Naive thymus-derived CD4-positive, alpha-beta T cell (primary cell): Measurements from ENCODE around the gene HDAC8. TPM values are rescaled to one million over a fixed set of nuclear protein-coding genes. Genes with fewer than 3 reads are reported as not detected.

Experiments
- ATAC-seq: fragments of 150-1000 bp; cut with Tn5 transposase; 2 replicates; pipeline ENCODE4 v1.10.0; 2021; ENCODE audit warnings: mild to moderate bottlenecking, moderate library complexity
- CTCF ChIA-PET: fragments of 350-600 bp; sonication (Branson Sonifier 250); formaldehyde crosslinking; loops from one replicate; lab custom pipeline; 2021; ENCODE audit warnings: antibody characterized with exemption; lab: Charles Lee
- POLR2A ChIA-PET: fragments of 350-600 bp; sonication (Branson Sonifier 250); formaldehyde crosslinking; loops from one replicate; lab custom pipeline; 2021; ENCODE audit warnings: antibody characterized with exemption, inconsistent platforms; lab: Charles Lee
- DNase-seq, 9 donors: peaks; one replicate each; pipeline versions ENCODE4 v3.0.0 to v3.0.0-alpha.2; 2020 to 2022; ENCODE audit warnings: mixed read lengths in 1 of 9
- H3K27ac ChIP-seq: one replicate; pipeline ENCODE4 v1.7.0; 2013; ENCODE audit warnings: mild to moderate bottlenecking, low read depth, low read length, moderate library complexity
- H3K27me3 ChIP-seq, 2 donors: one replicate each; pipeline ENCODE4 v1.7.0; 2013; ENCODE audit warnings: low read length in 2 of 2, mild to moderate bottlenecking in 2 of 2, moderate library complexity in 2 of 2; ENCODE audit not compliant: control insufficient read depth in 2 of 2, insufficient read depth in 2 of 2
- H3K36me3 ChIP-seq, 3 experiments: 1 replicate in 2 of 3; 2 replicates in 1 of 3; pipeline ENCODE4 v1.7.0; 2013; ENCODE audit warnings: low read length in 3 of 3, mild to moderate bottlenecking in 3 of 3, moderate library complexity in 1 of 3; ENCODE audit not compliant: insufficient read depth in 3 of 3, control insufficient read depth in 2 of 3
- H3K4me1 ChIP-seq, 2 donors: one replicate each; pipeline ENCODE4 v1.7.0; 2013; ENCODE audit warnings: low read length in 2 of 2, mild to moderate bottlenecking in 2 of 2, moderate library complexity in 1 of 2; ENCODE audit not compliant: control insufficient read depth in 2 of 2, insufficient read depth in 2 of 2
- H3K4me3 ChIP-seq: 2 replicates; pipeline ENCODE4 v1.7.0; 2013; ENCODE audit warnings: mild to moderate bottlenecking, low read length
- H3K9me3 ChIP-seq, 3 experiments: 1 replicate in 2 of 3; 2 replicates in 1 of 3; pipeline ENCODE4 v1.7.0; 2013; ENCODE audit warnings: low read length in 3 of 3; ENCODE audit not compliant: control insufficient read depth in 2 of 3
- H3K27ac Mint-ChIP-seq, 9 donors: one replicate each; pipeline ENCODE4 v1.8.0; 2020 to 2022; ENCODE audit warnings: mixed read lengths in 9 of 9, mild to moderate bottlenecking in 8 of 9, moderate library complexity in 5 of 9, inconsistent platforms in 2 of 9
- H3K27me3 Mint-ChIP-seq, 5 donors: one replicate each; pipeline ENCODE4 v1.8.0; 2021 to 2022; ENCODE audit warnings: mixed read lengths in 5 of 5, mild to moderate bottlenecking in 1 of 5
- H3K36me3 Mint-ChIP-seq, 5 donors: one replicate each; pipeline ENCODE4 v1.8.0; 2020 to 2022; ENCODE audit warnings: mixed read lengths in 5 of 5, mild to moderate bottlenecking in 3 of 5, inconsistent platforms in 1 of 5
- H3K4me1 Mint-ChIP-seq, 7 donors: one replicate each; pipeline ENCODE4 v1.8.0; 2020 to 2022; ENCODE audit warnings: mixed read lengths in 7 of 7, mild to moderate bottlenecking in 3 of 7, inconsistent platforms in 1 of 7
- H3K4me3 Mint-ChIP-seq, 10 donors: one replicate each; pipeline ENCODE4 v1.8.0; 2020 to 2022; ENCODE audit warnings: mild to moderate bottlenecking in 10 of 10, mixed read lengths in 10 of 10, moderate library complexity in 6 of 10, inconsistent platforms in 2 of 10
- H3K9me3 Mint-ChIP-seq, 11 donors: one replicate each; pipeline ENCODE4 v1.8.0; 2020 to 2022; ENCODE audit warnings: mixed read lengths in 11 of 11, mild to moderate bottlenecking in 4 of 11, inconsistent platforms in 1 of 11, moderate library complexity in 1 of 11
- intact Hi-C, 2 donors: fragments of 100-400 bp; cut with micrococcal nuclease; formaldehyde crosslinking; loops; one replicate each; pipeline ENCODE4 v1.15.1; 2023
- polyA plus RNA-seq, 2 donors: library from polyadenylated mRNA; unstranded; fragments of 300-500 nt; fragmentation: Illumina TruSeq; gene quantifications; one replicate each; pipeline ENCODE4 v1.2.3, GENCODE V29; 2021
- total RNA-seq, 6 experiments: library from RNA in 5 of 6; stranded (reverse) in 5 of 6; gene quantifications; 1 replicate in 5 of 6; 2 replicates in 1 of 6; pipeline ENCODE4 v1.2.3 and lab custom pipeline; 2021 to 2026

HDAC8 gene
- total and polyA plus RNA-seq, 7 experiments from 2014 or later: 11.9 to 30.6 (median 14.8) TPM

DNA sequence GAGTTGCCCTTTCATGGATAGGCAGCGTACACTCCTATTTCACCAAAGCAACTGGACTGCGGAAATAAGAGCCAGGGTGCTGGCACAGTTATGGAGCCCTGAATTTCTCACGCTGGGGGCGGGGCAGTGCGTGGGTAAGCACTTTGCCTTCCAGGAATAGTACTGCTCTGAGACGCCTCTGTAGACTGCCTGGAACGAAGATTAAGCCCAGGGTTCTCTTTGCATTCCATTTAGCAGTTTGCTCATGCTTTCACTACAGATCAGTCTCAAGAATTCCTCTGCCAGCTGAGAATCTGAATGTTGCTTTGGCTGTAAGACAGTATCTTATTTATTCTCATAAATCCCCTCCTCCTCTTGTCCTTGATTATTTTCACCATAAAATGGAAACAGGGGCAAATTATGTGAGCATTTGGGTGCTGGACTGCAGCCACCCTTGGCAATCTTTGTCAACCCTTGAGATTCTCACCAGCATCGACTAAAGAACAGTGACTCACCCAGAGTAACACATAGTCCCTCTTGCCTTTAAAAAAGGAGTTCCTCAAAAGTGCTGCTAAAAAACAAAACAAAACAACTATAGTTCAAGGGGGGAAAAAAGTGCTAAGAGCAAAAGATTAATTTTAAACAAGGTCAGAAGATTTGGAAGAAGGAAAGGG, 178.0 kb downstream of the HDAC8 start:
- no peak overlapping the region for H3K4me3 Mint-ChIP-seq
- H3K9me3 Mint-ChIP-seq: peaks cover 0 to 1% (median 0%) of the 10 kb centered on the region in 11 donors
- no peak for ATAC-seq

DNA sequence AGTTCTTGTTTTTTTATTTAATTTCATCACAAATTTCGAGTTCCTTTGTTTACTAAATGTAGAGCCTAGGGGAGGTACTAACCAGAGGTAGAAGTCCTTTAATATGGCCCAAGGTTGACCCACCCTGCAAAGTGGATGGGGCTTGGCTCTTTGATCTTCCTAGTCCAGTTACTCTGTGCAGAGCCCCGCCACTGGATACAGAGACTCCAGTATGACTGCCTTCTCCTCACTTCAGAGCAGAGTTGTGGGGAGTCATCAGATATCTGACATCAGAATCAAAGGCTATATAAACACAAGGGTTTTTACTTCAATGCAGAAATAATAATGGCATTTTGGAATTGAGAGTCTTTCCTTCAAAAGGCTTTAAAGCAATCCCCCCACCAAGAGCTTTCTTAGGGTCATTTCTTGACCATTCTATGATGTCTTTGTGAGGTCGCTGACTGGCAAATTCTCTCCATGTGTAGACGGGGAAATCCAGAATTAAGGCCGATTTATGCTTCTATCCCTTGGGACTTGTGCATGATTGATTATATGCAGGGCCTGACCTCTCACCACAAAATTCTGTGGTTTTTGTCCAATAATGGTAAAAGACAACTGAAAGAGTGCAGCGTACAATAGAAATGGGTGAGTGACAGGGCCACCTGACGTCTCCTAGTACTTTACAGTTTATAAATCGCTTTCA, 178.7 kb downstream of the HDAC8 start:
- no peak overlapping the region for H3K27ac ChIP-seq
- no peaks in the 10 kb centered on the region for H3K9me3 Mint-ChIP-seq
- no peaks in the 10 kb centered on the region for H3K27me3 ChIP-seq
- no peaks in the 10 kb centered on the region for H3K27me3 Mint-ChIP-seq
- intact Hi-C loops: no loop called here
- ATAC-seq: no peak
- H3K36me3 ChIP-seq: no peaks in the 10 kb centered on the region
- no peak for DNase-seq
- H3K4me3 ChIP-seq: no peak overlapping the region
- no peak overlapping the region for H3K27ac Mint-ChIP-seq
- CTCF ChIA-PET: no interaction called here
- no peak overlapping the region for H3K4me3 Mint-ChIP-seq
- H3K4me1 ChIP-seq: no peaks in the 10 kb centered on the region
- POLR2A ChIA-PET: no interaction called here
- H3K36me3 Mint-ChIP-seq: peaks cover 0 to 3% (median 0%) of the 10 kb centered on the region in 5 donors
- peaks cover 0 to 1% (median 0%) of the 10 kb centered on the region in 7 donors for H3K4me1 Mint-ChIP-seq
- H3K9me3 ChIP-seq: no peaks in the 10 kb centered on the region

More for the DNA sequence above, 178.0 kb downstream of the HDAC8 start:
- no peak overlapping the region for H3K27ac Mint-ChIP-seq
- H3K27me3 Mint-ChIP-seq: no peaks in the 10 kb centered on the region
- Histone ChIP-seq H3K27ac (no peak overlapping the region), H3K4me1 (no peaks in the 10 kb centered on the region), H3K4me3 (no peak overlapping the region), H3K27me3 (no peaks in the 10 kb centered on the region), H3K36me3 (no peaks in the 10 kb centered on the region), H3K9me3 (no peaks in the 10 kb centered on the region)
- ChIA-PET CTCF (no interaction called here), POLR2A (no interaction called here)
- DNase-seq: no peak
- peaks cover 0 to 1% (median 0%) of the 10 kb centered on the region in 7 donors for H3K4me1 Mint-ChIP-seq
- intact Hi-C loops: no loop called here
- peaks cover 0 to 3% (median 0%) of the 10 kb centered on the region in 5 donors for H3K36me3 Mint-ChIP-seq

DNA sequence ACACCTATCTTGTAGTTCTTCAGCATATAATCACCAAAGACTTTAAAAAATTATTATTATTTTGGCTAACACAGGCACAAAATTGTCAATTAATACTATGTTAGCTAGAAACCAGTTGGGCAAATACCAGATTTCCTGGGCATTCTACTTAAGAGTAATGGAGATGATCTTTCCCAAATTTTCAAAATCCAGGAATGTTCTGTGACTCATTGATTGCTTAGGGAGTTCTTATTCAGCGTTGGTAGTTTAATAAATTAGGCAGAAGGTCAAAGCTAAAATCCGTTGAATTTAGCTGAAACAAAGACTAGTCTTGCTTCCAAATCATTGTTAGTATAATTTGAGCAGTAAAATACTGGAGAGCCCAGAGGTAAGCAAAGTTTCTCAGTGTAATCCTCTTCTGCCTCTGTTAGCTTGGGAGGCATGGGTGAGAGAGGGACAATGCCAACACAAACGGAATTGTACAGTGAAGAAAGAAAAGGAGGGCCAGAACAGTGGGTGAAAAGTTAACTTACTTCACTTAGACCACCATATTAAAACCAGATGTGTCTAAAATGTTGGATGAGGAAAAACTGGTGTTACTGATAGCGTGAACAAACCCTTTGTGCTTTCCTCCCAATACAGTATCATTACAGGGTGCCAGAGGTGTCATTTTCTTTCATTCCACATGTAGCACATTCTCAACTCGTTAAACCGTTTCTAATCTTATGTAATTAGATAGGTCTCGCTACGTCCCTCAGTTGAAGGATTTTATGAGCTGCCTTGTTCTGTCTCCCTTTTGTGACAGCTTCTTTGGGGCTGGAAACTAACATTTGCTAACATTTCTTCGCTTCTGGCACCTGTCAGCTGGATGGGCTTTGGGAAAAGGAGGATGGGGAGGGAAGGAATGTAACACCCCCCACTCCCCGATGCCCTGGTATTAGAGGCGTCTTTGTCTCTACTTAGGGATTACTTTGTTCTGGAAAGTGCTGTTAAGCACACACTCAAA, 179.5 kb downstream of the HDAC8 start:
- Histone ChIP-seq H3K27ac (no peak overlapping the region), H3K4me3 (no peak overlapping the region), H3K36me3 (no peaks in the 10 kb centered on the region), H3K27me3 (no peaks in the 10 kb centered on the region), H3K9me3 (no peaks in the 10 kb centered on the region), H3K4me1 (no peaks in the 10 kb centered on the region)
- no peaks in the 10 kb centered on the region for H3K27me3 Mint-ChIP-seq
- DNase-seq (no peak), ATAC-seq (no peak)
- ChIA-PET POLR2A (no interaction called here), CTCF (no interaction called here)
- no peaks in the 10 kb centered on the region for H3K9me3 Mint-ChIP-seq
- H3K4me1 Mint-ChIP-seq: peaks cover 0 to 1% (median 0%) of the 10 kb centered on the region in 7 donors
- no peak overlapping the region for H3K27ac Mint-ChIP-seq
- no peak overlapping the region for H3K4me3 Mint-ChIP-seq
- peaks cover 0 to 3% (median 0%) of the 10 kb centered on the region in 5 donors for H3K36me3 Mint-ChIP-seq
- intact Hi-C loops: no loop called here

DNA sequence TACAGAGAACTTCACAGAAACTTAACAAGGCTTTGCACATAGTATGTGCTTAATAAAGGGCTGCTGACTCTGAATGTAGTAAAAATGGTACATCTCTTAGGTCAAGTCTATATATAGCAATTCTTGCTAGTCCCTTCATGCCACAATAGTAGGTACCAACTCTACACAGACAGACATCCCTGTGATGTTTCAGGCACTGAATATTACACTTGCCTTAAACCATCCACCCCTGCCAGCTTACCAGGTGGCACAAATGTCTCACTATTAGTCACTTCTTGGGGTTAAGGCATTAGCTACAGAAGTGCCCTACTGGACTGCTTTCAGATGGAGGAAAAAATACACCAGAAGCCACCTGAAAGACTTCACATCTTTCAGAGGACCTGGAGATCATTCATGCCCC, 180.6 kb downstream of the HDAC8 start:
- no peaks in the 10 kb centered on the region for H3K9me3 ChIP-seq
- CTCF ChIA-PET: no interaction called here
- Mint-ChIP-seq H3K9me3 (no peaks in the 10 kb centered on the region), H3K4me3 (no peak overlapping the region), H3K36me3 (peaks cover 0 to 9% (median 0%) of the 10 kb centered on the region in 5 donors), H3K27me3 (no peaks in the 10 kb centered on the region), H3K4me1 (peaks cover 0 to 1% (median 0%) of the 10 kb centered on the region in 7 donors), H3K27ac (no peak overlapping the region)
- no peaks in the 10 kb centered on the region for H3K27me3 ChIP-seq
- ATAC-seq (no peak), DNase-seq (no peak)
- H3K36me3 ChIP-seq: no peaks in the 10 kb centered on the region
- H3K4me1 ChIP-seq: no peaks in the 10 kb centered on the region
- intact Hi-C loops: no loop called here
- POLR2A ChIA-PET: no interaction called here
- H3K4me3 ChIP-seq: no peak overlapping the region
- no peak overlapping the region for H3K27ac ChIP-seq

DNA sequence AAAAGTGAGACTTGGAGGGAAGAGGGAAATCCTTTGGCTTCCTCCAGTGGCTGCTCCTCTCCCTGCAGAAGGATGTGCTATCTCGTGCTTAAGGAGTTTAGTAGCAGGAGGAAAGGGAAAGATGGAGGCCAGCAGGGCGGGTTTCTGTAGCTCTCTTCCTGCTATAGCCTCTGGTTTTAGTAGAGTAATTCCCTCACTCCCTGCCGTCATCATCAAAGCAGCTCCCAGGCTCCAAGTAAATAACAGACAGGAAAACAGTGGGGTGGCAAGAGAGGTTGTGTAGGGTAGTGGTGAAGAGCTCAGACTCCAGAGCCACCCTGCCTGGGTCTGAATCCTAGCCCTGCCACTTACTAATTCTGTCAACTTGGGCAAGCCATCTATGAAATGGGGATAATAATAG, 185.4 kb downstream of the HDAC8 start:
- Mint-ChIP-seq H3K4me3 (no peak overlapping the region), H3K27me3 (no peaks in the 10 kb centered on the region), H3K27ac (no peak overlapping the region), H3K36me3 (peaks cover 0 to 10% (median 0%) of the 10 kb centered on the region in 5 donors), H3K4me1 (peaks cover 0 to 3% (median 0%) of the 10 kb centered on the region in 7 donors), H3K9me3 (no peaks in the 10 kb centered on the region)
- Histone ChIP-seq H3K27ac (no peak overlapping the region), H3K9me3 (no peaks in the 10 kb centered on the region), H3K36me3 (no peaks in the 10 kb centered on the region), H3K4me3 (no peak overlapping the region), H3K4me1 (no peaks in the 10 kb centered on the region), H3K27me3 (no peaks in the 10 kb centered on the region)
- ChIA-PET POLR2A (no interaction called here), CTCF (no interaction called here)
- DNase-seq (no peak), ATAC-seq (no peak)
- intact Hi-C loops: no loop called here

DNA sequence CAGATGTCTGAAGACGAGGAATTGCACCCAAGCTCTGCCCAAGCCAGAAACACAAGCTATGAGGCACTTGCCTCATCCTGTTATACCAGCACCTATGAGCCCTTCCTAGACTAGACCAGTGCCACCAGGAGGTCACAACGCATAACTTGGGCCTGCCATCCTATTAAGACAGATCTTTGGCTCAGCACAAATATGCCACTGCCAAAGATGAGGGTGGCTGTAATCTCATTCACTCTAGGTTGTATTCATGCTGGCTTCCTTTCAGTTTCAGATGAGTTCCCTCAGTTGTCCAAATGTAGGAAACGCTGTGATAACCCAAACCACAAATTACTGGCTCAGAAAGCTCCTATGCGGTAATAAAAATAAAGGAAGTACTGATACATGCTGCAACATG, 190.4 kb downstream of the HDAC8 start:
- Histone ChIP-seq H3K27me3 (no peaks in the 10 kb centered on the region), H3K4me1 (no peaks in the 10 kb centered on the region), H3K9me3 (no peaks in the 10 kb centered on the region), H3K27ac (no peak overlapping the region), H3K36me3 (no peaks in the 10 kb centered on the region), H3K4me3 (no peak overlapping the region)
- intact Hi-C loops: no loop called here
- no peak for DNase-seq
- H3K4me1 Mint-ChIP-seq: peaks cover 0 to 4% (median 0%) of the 10 kb centered on the region in 7 donors
- H3K27ac Mint-ChIP-seq: no peak overlapping the region
- H3K36me3 Mint-ChIP-seq: peaks cover 0 to 8% (median 1%) of the 10 kb centered on the region in 5 donors
- no peak overlapping the region for H3K4me3 Mint-ChIP-seq
- H3K9me3 Mint-ChIP-seq: no peaks in the 10 kb centered on the region
- ChIA-PET CTCF (no interaction called here), POLR2A (no interaction called here)
- ATAC-seq: no peak
- no peaks in the 10 kb centered on the region for H3K27me3 Mint-ChIP-seq
